ENCODE results near the gene SLC23A1.
A peak's percentile ranks its signal among the peaks of the same experiment; 100 is the strongest.
"Not testable (repeated sequence)": the region's sequence is repeated elsewhere in the genome, so short reads cannot be mapped to it uniquely, and the experiment has no call there.

SLC23A1 gene

GRCh38 chr5:139368613-139369012, 14.5 kb downstream of the SLC23A1 start:
- peak in 1 of 2 donors; percentile 22 for DNase-seq

- DNase-seq, result no peak
Observed at GRCh38 chr5:139364466-139364865, 18.6 kb downstream of the SLC23A1 start.

- no peak for DNase-seq
Observed at GRCh38 chr5:139363937-139364336, 19.2 kb downstream of the SLC23A1 start.

- DNase-seq, result no peak
Observed at GRCh38 chr5:139361835-139362429, 21.2 kb downstream of the SLC23A1 start.

GRCh38 chr5:139360384-139360783, 22.7 kb downstream of the SLC23A1 start:
- no peak for DNase-seq

- no peak for DNase-seq
Observed at GRCh38 chr5:139358064-139358463, 25.0 kb downstream of the SLC23A1 start.

- not testable (repeated sequence) for DNase-seq
Observed at GRCh38 chr5:139355900-139356299, 27.2 kb downstream of the SLC23A1 start.

- DNase-seq, result no peak
Observed at GRCh38 chr5:139354186-139354585, 28.9 kb downstream of the SLC23A1 start.

GRCh38 chr5:139347863-139348262, 35.2 kb downstream of the SLC23A1 start:
- not testable (repeated sequence) for DNase-seq

- DNase-seq, result not testable (repeated sequence)
Observed at GRCh38 chr5:139345442-139345841, 37.7 kb downstream of the SLC23A1 start.

- DNase-seq, result no peak
Observed at GRCh38 chr5:139344177-139344576, 38.9 kb downstream of the SLC23A1 start.

GRCh38 chr5:139343476-139343875, 39.6 kb downstream of the SLC23A1 start:
- DNase-seq, result no peak

GRCh38 chr5:139342423-139342723, 40.7 kb downstream of the SLC23A1 start:
- no peak for DNase-seq

- peak; percentile 98 for DNase-seq
Observed at GRCh38 chr5:139341689-139342422, 41.2 kb downstream of the SLC23A1 start, which contains the start of gene PAIP2. Gene PAIP2 (plus strand): TSS chr5:139341854. CDS start chr5:139363785, 21,931 bp downstream.

- DNase-seq, result no peak
Observed at GRCh38 chr5:139341187-139341688, 41.9 kb downstream of the SLC23A1 start.

GRCh38 chr5:139340051-139340450, 43.0 kb downstream of the SLC23A1 start:
- no peak for DNase-seq

- DNase-seq, result no peak
Observed at GRCh38 chr5:139335811-139336210, 47.3 kb downstream of the SLC23A1 start.
